ENCODE results near the gene FAM131B.
A peak's percentile ranks its signal among the peaks of the same experiment; 100 is the strongest.

Gene FAM131B

DNA sequence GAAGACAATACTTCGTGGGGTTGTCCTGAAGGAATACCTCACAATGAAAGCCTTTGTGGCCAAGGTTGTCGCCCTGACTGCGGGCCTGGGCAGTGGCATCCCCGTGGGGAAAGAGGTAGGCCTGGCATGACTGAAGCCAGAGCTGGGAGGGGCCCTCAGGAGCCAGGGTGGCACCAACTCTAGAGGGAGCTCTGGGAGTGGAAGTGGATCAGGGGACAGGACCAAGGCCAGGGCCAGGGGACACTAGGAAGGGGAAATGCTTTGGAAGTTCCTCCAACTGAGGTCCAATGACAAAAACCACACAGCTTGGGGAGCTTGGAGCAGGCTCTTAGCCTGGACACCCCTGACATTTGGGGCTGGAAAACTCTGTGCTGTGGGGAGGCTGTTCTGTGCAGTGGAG is 40.8 kb downstream of the FAM131B start:
- DNase-seq (ENCODE audit: low read depth), result no peak

DNA sequence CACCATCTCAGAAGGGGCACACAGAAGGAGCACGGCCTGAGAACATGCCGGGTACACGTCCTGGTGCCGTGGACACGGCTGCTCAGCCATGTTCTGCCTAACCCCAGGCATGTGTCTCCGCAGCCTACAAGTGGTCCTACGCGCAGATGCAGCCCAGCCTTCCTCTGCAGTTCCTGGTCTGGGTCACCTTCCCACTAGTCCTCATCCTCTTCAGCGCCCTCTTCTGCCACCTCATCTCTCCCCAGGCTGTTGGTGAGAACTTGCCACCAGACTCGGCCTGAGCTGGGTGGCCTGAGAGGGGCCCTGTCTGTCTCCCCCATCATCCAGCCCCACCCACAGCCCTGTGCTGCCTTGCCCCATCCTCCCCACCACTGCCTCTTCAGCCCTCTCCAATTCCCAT is 41.3 kb downstream of the FAM131B start:
- DNase-seq (ENCODE audit: low read depth), result no peak

DNA sequence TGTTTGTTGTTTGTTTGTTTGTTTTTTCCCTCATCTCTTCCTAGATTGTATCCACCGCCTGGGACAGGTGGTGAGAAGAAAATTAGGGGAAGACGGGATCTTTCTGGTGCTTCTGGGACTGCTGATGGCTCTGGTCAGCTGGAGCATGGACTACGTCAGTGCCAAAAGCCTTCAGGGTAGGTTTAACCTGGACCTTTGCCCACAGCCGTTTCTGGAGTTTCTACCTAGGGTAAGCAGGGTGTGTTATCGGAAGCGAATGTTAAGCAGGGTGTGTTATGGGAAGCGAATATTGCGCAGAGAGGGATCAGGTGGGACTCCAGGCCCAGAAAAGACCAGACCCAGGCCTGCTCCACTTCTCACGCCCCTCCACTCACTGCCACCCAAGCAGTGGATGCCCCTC is 41.9 kb downstream of the FAM131B start:
- DNase-seq (ENCODE audit: low read depth), result no peak

DNA sequence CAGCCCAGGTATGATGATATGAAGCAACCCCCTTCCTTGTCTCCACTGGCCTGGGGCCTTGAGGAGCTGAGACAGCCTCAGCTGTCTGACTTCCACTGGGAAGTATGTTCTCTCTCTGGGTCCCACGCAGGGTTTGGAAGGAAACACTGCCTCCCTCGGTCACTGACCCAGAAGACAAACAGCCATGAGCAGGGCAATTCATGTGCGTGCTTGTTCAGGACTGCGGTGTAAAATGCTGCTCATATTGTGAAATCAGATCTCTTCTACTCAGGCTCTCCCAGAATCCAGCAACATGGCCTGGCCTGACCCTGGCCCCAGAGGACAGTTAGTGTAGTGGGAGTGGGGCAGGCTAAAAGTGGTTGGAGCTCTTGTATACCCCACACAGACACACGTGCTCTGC is 43.9 kb downstream of the FAM131B start:
- DNase-seq (ENCODE audit: low read depth), result peak; percentile 30

DNA sequence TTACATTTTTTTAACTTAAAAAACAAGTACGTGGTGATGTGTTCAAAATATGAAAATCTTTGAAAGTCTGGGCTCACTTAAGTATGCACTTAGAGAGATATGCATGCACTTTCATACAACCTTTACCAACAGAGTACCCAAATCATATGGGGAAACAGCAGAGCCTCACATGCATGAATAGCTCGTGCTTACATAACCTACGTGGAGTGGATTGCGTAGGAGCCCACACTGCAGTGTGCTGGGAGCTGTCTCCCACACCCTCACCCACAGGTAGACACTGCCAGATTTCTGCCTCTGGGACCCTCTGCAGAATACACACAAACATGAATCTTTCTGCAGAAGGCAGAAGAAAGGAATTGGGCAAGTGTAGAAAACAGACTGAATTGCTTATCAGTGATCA is 46.0 kb downstream of the FAM131B start:
- DNase-seq (ENCODE audit: low read depth), result no peak

DNA sequence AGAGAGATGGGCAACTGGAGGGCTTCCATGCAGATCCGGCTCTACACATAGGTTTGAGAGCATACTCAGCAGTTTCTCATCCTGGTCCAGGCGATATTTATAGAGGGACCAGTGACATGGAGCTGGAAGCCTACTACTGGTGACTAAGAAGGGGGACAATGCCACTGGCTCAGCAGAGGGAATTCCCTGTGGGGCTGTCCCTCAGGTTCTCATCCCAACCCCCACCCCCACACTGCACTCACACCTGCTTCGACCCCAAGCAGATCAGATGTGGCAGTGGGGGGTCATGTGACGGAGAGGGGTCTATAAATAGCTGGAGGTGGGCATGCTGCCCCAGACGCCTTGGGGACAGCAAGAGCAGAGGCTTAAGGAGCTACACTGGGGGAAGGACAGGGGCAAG is 46.7 kb downstream of the FAM131B start, which contains the start of gene CLCN1:
CLCN1 (plus strand) TSS at position 336 of the 400 bp plus-strand sequence. CDS start 102 bp downstream, outside the sequence.
- DNase-seq (ENCODE audit: low read depth), result no peak

DNA sequence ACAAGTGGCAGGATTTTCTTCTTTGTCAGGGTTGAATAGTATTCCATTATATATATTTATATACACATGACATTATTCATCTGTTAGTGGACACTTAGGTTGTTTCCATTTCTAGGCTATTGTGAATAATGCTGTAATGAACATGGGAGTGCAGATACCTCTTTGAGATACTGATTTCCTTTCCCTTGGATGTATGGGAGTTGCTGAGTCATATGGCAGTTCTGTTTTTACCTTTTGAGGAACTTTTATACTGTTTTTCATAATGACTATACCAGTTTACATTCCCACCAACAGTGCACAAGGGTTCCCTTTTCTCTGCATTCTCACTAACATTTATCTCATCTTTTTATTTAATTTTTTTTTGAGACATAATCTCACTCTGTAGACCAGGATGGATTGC is 48.4 kb downstream of the FAM131B start:
- no peak for DNase-seq (ENCODE audit: low read depth)

DNA sequence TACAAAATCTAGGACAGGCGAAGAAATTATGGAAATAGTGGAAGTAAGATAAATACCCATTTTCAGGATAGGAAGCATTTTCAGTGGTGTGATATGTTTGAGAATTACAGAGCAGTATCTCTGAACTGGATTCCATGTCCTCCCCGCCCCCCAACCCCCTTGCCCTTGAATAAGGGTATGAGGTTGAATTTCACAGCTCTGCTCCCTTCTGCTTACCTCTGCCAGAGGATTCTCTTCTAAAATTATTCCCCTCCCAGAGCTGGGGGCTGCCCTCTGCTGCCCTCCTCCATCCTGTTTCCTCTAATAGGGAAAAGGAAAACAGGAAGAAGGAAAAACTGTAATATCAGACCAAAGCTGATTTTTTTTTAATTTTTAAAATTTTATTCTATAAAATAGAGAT is 53.9 kb downstream of the FAM131B start:
- DNase-seq (ENCODE audit: low read depth), result no peak

DNA sequence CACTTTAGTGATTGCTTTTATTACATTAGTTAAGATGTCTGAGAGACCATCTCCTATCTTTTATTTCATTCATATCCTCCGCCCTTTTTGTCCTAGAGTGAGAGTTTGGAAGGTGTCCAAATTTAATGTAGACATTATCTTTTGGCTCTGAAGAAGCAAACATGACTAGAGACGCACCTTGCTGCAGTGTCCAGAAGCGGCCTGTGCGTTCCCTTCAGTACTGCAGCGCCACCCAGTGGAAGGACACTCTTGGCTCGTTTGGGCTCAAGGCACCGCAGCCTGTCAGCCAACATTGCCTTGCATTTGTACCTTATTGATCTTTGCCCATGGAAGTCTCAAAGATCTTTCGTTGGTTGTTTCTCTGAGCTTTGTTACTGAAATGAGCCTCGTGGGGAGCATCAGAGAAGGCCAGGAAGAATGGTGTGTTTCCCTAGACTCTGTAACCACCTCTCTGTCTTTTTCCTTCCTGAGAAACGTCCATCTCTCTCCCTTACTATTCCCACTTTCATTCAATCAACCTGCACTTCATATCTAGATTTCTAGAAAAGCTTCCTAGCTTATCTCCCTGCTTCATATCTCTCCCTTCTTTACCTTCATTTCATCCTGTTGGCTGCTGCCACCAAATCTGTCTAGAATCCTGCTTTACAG is 57.0 kb downstream of the FAM131B start:
- peak; percentile 18 for DNase-seq (ENCODE audit: low read depth)

DNA sequence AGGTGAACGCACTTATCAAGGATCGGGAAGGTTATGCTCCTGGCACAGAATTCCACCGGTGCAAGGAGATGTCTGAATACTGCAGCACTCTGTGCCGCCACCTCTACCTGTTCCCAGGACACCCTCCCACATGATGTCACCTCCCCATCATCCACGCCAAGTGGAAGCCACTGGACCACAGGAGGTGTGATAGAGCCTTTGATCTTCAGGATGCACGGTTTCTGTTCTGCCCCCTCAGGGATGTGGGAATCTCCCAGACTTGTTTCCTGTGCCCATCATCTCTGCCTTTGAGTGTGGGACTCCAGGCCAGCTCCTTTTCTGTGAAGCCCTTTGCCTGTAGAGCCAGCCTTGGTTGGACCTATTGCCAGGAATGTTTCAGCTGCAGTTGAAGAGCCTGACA is 57.6 kb downstream of the FAM131B start:
- DNase-seq (ENCODE audit: low read depth), result no peak

DNA sequence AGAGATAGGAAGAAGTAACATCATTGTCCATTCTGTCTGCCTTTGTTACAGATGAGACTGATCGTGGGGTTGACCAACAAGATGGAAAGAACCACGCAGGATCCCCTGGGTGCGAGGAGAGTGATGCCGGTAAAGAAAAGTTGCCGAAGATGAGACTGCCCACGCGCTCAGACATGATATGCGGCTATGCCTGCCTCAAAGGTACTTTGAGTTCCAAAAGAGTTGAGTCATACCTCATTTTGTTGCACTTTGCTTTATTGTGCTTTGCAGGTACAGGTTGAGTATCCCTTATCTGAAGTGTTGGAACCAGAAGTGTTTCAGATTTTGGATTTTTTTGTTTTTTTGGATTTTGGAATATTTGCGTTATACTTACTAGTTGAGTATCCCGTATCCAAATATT is 58.8 kb downstream of the FAM131B start:
- DNase-seq (ENCODE audit: low read depth), result no peak
